Gastroesophageal sphincter (tissue), 4 donors: ENCODE results near the gene F2. TPM values are rescaled to one million over a fixed set of nuclear protein-coding genes. Genes with fewer than 3 reads are reported as not detected.

Source experiments
- ATAC-seq: fragments of 150-250 bp; one replicate; pipeline ENCODE4 v1.9.1; 2016; ENCODE audit warnings: mild to moderate bottlenecking, moderate library complexity
- H3K27ac ChIP-seq, 4 donors: fragments of 200-600 bp; sonication (generic) in 3 of 4; 1 replicate in 3 of 4; 2 replicates in 1 of 4; pipeline ENCODE4 v1.5.1; 2016 to 2019
- H3K27me3 ChIP-seq: fragments of 200-600 bp; sonication (generic); one replicate; pipeline ENCODE4 v1.5.1; 2019
- H3K36me3 ChIP-seq, 2 donors: fragments of 200-600 bp; sonication (generic); one replicate each; pipeline ENCODE4 v1.5.1; 2019; ENCODE audit warnings: control low read depth in 1 of 2
- H3K4me1 ChIP-seq, 3 donors: fragments of 200-600 bp; sonication (generic); 1 replicate in 2 of 3; 2 replicates in 1 of 3; pipeline ENCODE4 v1.5.1; 2016 to 2019; ENCODE audit warnings: control low read depth in 2 of 3
- H3K4me3 ChIP-seq, 2 donors: fragments of 200-600 bp; sonication (generic); one replicate each; pipeline ENCODE4 v1.5.1; 2019; ENCODE audit warnings: mild to moderate bottlenecking in 1 of 2, moderate library complexity in 1 of 2
- H3K9me3 ChIP-seq, 3 donors: fragments of 200-600 bp; sonication (generic); one replicate each; pipeline ENCODE4 v1.5.1; 2017 to 2019; ENCODE audit warnings: control low read depth in 2 of 3
- CTCF ChIP-seq, 4 experiments: fragments of 200-600 bp in 2 of 4; fragments of 450-650 bp in 2 of 4; sonication (generic) in 1 of 4; IDR thresholded peaks; one replicate each; pipeline ENCODE4 v1.5.1; 2017 to 2019; ENCODE audit warnings: antibody characterized with exemption in 4 of 4, mild to moderate bottlenecking in 2 of 4, moderate library complexity in 2 of 4
- EP300 ChIP-seq: sonication (generic); formaldehyde crosslinking; IDR thresholded peaks from one replicate; pipeline ENCODE4 v1.6.1; 2017; ENCODE audit warnings: antibody characterized with exemption, mild to moderate bottlenecking
- POLR2A ChIP-seq, 2 donors: fragments of 450-650 bp; IDR thresholded peaks; one replicate each; pipeline ENCODE4 v1.6.1; 2017; ENCODE audit warnings: antibody characterized with exemption in 2 of 2, mild to moderate bottlenecking in 2 of 2, moderate library complexity in 1 of 2
- POLR2AphosphoS5 ChIP-seq: sonication (generic); formaldehyde crosslinking; IDR thresholded peaks from one replicate; pipeline ENCODE4 v1.6.1; 2017; ENCODE audit warnings: antibody characterized with exemption
- WGBS, 2 donors: methylation state at CpG; one replicate each; pipeline ENCODE4 v1.1.5; 2018; ENCODE audit warnings: low coverage in 1 of 2; 5-methylcytosine and 5-hydroxymethylcytosine counted together
- small RNA-seq, 4 donors: library from RNA; depleted of rRNA; stranded (forward); fragments of <200 nt; gene quantifications; one replicate each; pipeline ENCODE3, GENCODE V24; 2016
- total RNA-seq, 4 donors: library from RNA; depleted of rRNA; stranded (reverse); fragments of >200 nt; gene quantifications; one replicate each; pipeline ENCODE4 v1.1.0, GENCODE V29; 2016

The F2 gene
- total RNA-seq, 4 donors from 2014 or later: 0.62 to 3.6 TPM; not detected in 2

- H3K27ac ChIP-seq: no peak overlapping the region
- no peaks in the 10 kb centered on the region for H3K27me3 ChIP-seq
- no peak for ATAC-seq
- TF ChIP-seq POLR2AphosphoS5: no peak
- no peak for TF ChIP-seq EP300
- TF ChIP-seq CTCF (IDR thresholded peaks at IDR 0.05): no peak
- no peak for TF ChIP-seq POLR2A (IDR thresholded peaks at IDR 0.05)
- no peak overlapping the region for H3K4me3 ChIP-seq
- H3K4me1 ChIP-seq: no peaks in the 10 kb centered on the region
- 96 to 100% methylated on average over 2 of the region's 2 CpGs for WGBS, 2 donors
- peaks cover 3 to 92% of the 10 kb centered on the region in 2 donors for H3K36me3 ChIP-seq
- H3K9me3 ChIP-seq: no peaks in the 10 kb centered on the region
Observed at GRCh38 chr11:46776878-46777277, 57.9 kb downstream of the F2 start.

- H3K27me3 ChIP-seq: no peaks in the 10 kb centered on the region
- WGBS, 2 donors: 89 to 98% methylated on average over 4 of the region's 4 CpGs
- no peak overlapping the region for H3K4me3 ChIP-seq
- TF ChIP-seq CTCF (IDR thresholded peaks at IDR 0.05): no peak
- no peak for TF ChIP-seq POLR2AphosphoS5
- no peak for TF ChIP-seq POLR2A (IDR thresholded peaks at IDR 0.05)
- no peak for TF ChIP-seq EP300
- no peak overlapping the region for H3K27ac ChIP-seq
- peaks cover 0 to 5% (median 0%) of the 10 kb centered on the region in 3 donors for H3K4me1 ChIP-seq
- no peak for ATAC-seq
- H3K9me3 ChIP-seq: no peaks in the 10 kb centered on the region
- H3K36me3 ChIP-seq: peaks cover 3 to 89% of the 10 kb centered on the region in 2 donors
Observed at GRCh38 chr11:46778416-46778815, 59.4 kb downstream of the F2 start.

Small RNA genes within 50 kb of the gene (small RNA-seq; reads per million reads assigned to genes)
- 0 reads per million in 4 donors for gene MIR5582
- gene RF00573: 0 reads per million in 4 donors
- gene SNORD67: 37.5 to 76.1 (median 57.2) reads per million in 4 donors

Other genes starting within 250 kb of the F2 start
- 10 to 100 TPM; 25.7 to 33.1 (median 30.2) TPM for gene AMBRA1, start 125.2 kb upstream of the F2 start, total RNA-seq
- gene HARBI1, start 102.0 kb upstream of the F2 start, total RNA-seq: 1 to 10 TPM; 1.9 to 4.2 (median 2.5) TPM
- 10 to 100 TPM; 47.8 to 81.1 (median 69.5) TPM for gene ATG13, start 101.7 kb upstream of the F2 start, total RNA-seq
- 100 to 1,000 TPM in 1 of 4 donors, 10 to 100 TPM in 3; 57.3 to 105 (median 64.0) TPM for gene ARHGAP1, start 18.6 kb upstream of the F2 start, total RNA-seq
- 10 to 100 TPM in 3 of 4 donors, 1 to 10 TPM in 1; 4.7 to 14.2 (median 10.4) TPM for gene ZNF408, start 18.2 kb upstream of the F2 start, total RNA-seq
- 10 to 100 TPM; 39.8 to 46.9 (median 43.4) TPM for gene CKAP5, start 127.1 kb downstream of the F2 start, total RNA-seq
- 1 to 10 TPM; 2.6 to 9.8 (median 6.7) TPM for gene LRP4, start 199.3 kb downstream of the F2 start, total RNA-seq
- 10 to 100 TPM; 19.1 to 27.0 (median 21.8) TPM for gene CSTPP1, start 217.5 kb downstream of the F2 start, total RNA-seq